ENCODE data around the gene PDSS2.

The PDSS2 gene

GRCh38 chr6:107493158-107494057 lies 34.0 kb upstream of the PDSS2 start:
- DNase-seq (ENCODE audit: low read depth), result no peak
- no peak for TF ChIP-seq CTCF (IDR thresholded peaks at IDR 0.05; ENCODE audit: control insufficient read depth, extremely low read depth, insufficient read depth)
- H3K4me3 ChIP-seq (ENCODE audit: low read depth, low read length), result no peak overlapping the region

GRCh38 chr6:107491760-107492660 lies 32.6 kb upstream of the PDSS2 start:
- no peak overlapping the region for H3K4me3 ChIP-seq (ENCODE audit: low read depth, low read length)
- TF ChIP-seq CTCF (IDR thresholded peaks at IDR 0.05; ENCODE audit: control insufficient read depth, extremely low read depth, insufficient read depth), result no peak
- DNase-seq (ENCODE audit: low read depth), result no peak

- DNase-seq (ENCODE audit: low read depth), result no peak
- peak overlapping the region; percentile 69 for H3K4me3 ChIP-seq (ENCODE audit: low read depth, low read length)
- no peak for TF ChIP-seq CTCF (IDR thresholded peaks at IDR 0.05; ENCODE audit: control insufficient read depth, extremely low read depth, insufficient read depth)
Observed at GRCh38 chr6:107491138-107491609, 31.8 kb upstream of the PDSS2 start.

GRCh38 chr6:107490566-107491137 lies 31.3 kb upstream of the PDSS2 start:
- TF ChIP-seq CTCF (IDR thresholded peaks at IDR 0.05; ENCODE audit: control insufficient read depth, extremely low read depth, insufficient read depth), result no peak
- peak overlapping the region; percentile 69 for H3K4me3 ChIP-seq (ENCODE audit: low read depth, low read length)
- DNase-seq (ENCODE audit: low read depth), result no peak

GRCh38 chr6:107489636-107490565 lies 30.5 kb upstream of the PDSS2 start, which contains the start of gene SOBP:
Gene SOBP, plus strand, starts transcription at chr6:107490117. Its CDS starts 500 bp downstream, at chr6:107490617.
- peak within 1 kb of the TSS; percentile 69 for H3K4me3 ChIP-seq (ENCODE audit: low read depth, low read length)
- TF ChIP-seq CTCF (IDR thresholded peaks at IDR 0.05; ENCODE audit: control insufficient read depth, extremely low read depth, insufficient read depth), result no peak
- DNase-seq (ENCODE audit: low read depth), result no peak
